Fibroblast of lung (primary cell): ENCODE results near the gene CAPZB. TPM values are rescaled to one million over a fixed set of nuclear protein-coding genes. Genes with fewer than 3 reads are reported as not detected.

Experiments
- DNase-seq, 2 donors: peaks; one replicate each; pipeline versions ENCODE4 v3.0.0 to v3.0.0-alpha.2; 2010; ENCODE audit warnings: low read depth in 2 of 2
- H2AFZ ChIP-seq: 2 replicates; pipeline ENCODE4 v1.5.1; 2012; ENCODE audit warnings: low read length, control low read depth, inconsistent platforms
- H3K27ac ChIP-seq: 2 replicates; pipeline ENCODE4 v1.5.1; 2011; ENCODE audit warnings: low read length, control low read depth; ENCODE audit not compliant: insufficient read depth
- H3K27me3 ChIP-seq: 2 replicates; pipeline ENCODE4 v1.5.1; 2011; ENCODE audit warnings: mild to moderate bottlenecking, low read length; ENCODE audit not compliant: control insufficient read depth, insufficient read depth
- H3K36me3 ChIP-seq: 2 replicates; pipeline ENCODE4 v1.5.1; 2011; ENCODE audit warnings: low read length; ENCODE audit not compliant: control insufficient read depth, insufficient read depth
- H3K4me1 ChIP-seq: 2 replicates; pipeline ENCODE4 v1.5.1; 2011; ENCODE audit warnings: low read length; ENCODE audit not compliant: control insufficient read depth, insufficient read depth; ENCODE audit errors: extremely low read depth
- H3K4me2 ChIP-seq: 2 replicates; pipeline ENCODE4 v1.5.1; 2011; ENCODE audit warnings: low read length, control low read depth; ENCODE audit not compliant: insufficient read depth; ENCODE audit errors: extremely low read depth
- H3K4me3 ChIP-seq, 4 experiments: fragments of 200-600 bp in 1 of 4; sonication (generic) in 1 of 4; replicated peaks in 1 of 4; 2 replicates each; pipeline ENCODE4 v1.5.1; 2011 to 2016; ENCODE audit warnings: low read length in 4 of 4, low read depth in 3 of 4, mild to moderate bottlenecking in 3 of 4, control low read depth in 2 of 4, inconsistent platforms in 1 of 4, mixed read lengths in 1 of 4; ENCODE audit not compliant: insufficient read depth in 1 of 4; ENCODE audit errors: control extremely low read depth in 1 of 4
- H3K79me2 ChIP-seq: 2 replicates; pipeline ENCODE4 v1.5.1; 2012; ENCODE audit warnings: mild to moderate bottlenecking, low read length, inconsistent platforms; ENCODE audit not compliant: control insufficient read depth, insufficient read depth
- H3K9ac ChIP-seq: 2 replicates; pipeline ENCODE4 v1.5.1; 2011; ENCODE audit warnings: mild to moderate bottlenecking, low read length, control low read depth; ENCODE audit not compliant: insufficient read depth
- H3K9me3 ChIP-seq: 2 replicates; pipeline ENCODE4 v1.5.1; 2012; ENCODE audit warnings: low read depth, low read length; ENCODE audit not compliant: control insufficient read depth, insufficient read depth
- H4K20me1 ChIP-seq: 2 replicates; pipeline ENCODE4 v1.5.1; 2011; ENCODE audit warnings: low read length; ENCODE audit not compliant: control insufficient read depth, insufficient read depth; ENCODE audit errors: extremely low read depth
- EZH2 ChIP-seq: IDR thresholded peaks from 2 replicates; pipeline ENCODE4 v1.5.1; 2012; ENCODE audit warnings: low read length, control low read depth, mild to moderate bottlenecking; ENCODE audit errors: missing control alignments
- polyA plus RNA-seq, 2 donors: library from polyadenylated mRNA; depleted of rRNA in 1 of 2; stranded (reverse) in 1 of 2; unstranded in 1 of 2; fragments of >200 nt; gene quantifications; 2 replicates each; pipeline ENCODE4 v1.2.1, GENCODE V29; 2011 to 2012; ENCODE audit warnings: missing spikeins in 1 of 2
- total RNA-seq: library from RNA; depleted of rRNA; stranded (reverse); fragments of >200 nt; gene quantifications from 2 replicates; pipeline ENCODE4 v1.2.1, GENCODE V29; 2014
- TF ChIP-seq, protein P1 (sequence below), 2 donors: IDR thresholded peaks in 1 of 2; conservative IDR thresholded peaks in 1 of 2; 1 replicate in 1 of 2; 2 replicates in 1 of 2; pipeline ENCODE4 v1.5.1; 2011 to 2012; ENCODE audit warnings: low read length in 2 of 2, control low read depth in 1 of 2, inconsistent platforms in 1 of 2, low read depth in 1 of 2, mild to moderate bottlenecking in 1 of 2

CAPZB gene
- total and polyA plus RNA-seq, 2 donors (not counting 1 experiment from before 2014, with no cell fraction given) = 104 to 495 TPM

- Histone ChIP-seq H3K4me2 (no peak overlapping the region), H3K4me3 (no peak overlapping the region), H3K27me3 (no peaks in the 10 kb centered on the region), H3K9ac (no peak overlapping the region), H3K36me3 (peaks cover 11% of the 10 kb centered on the region), H4K20me1 (no peaks in the 10 kb centered on the region), H3K9me3 (no peaks in the 10 kb centered on the region), H3K27ac (no peak overlapping the region), H2AFZ (no peak overlapping the region), H3K4me1 (peaks cover 8% of the 10 kb centered on the region), H3K79me2 (no peaks in the 10 kb centered on the region)
- TF ChIP-seq EZH2 = no peak
- TF ChIP-seq, protein P1, sequence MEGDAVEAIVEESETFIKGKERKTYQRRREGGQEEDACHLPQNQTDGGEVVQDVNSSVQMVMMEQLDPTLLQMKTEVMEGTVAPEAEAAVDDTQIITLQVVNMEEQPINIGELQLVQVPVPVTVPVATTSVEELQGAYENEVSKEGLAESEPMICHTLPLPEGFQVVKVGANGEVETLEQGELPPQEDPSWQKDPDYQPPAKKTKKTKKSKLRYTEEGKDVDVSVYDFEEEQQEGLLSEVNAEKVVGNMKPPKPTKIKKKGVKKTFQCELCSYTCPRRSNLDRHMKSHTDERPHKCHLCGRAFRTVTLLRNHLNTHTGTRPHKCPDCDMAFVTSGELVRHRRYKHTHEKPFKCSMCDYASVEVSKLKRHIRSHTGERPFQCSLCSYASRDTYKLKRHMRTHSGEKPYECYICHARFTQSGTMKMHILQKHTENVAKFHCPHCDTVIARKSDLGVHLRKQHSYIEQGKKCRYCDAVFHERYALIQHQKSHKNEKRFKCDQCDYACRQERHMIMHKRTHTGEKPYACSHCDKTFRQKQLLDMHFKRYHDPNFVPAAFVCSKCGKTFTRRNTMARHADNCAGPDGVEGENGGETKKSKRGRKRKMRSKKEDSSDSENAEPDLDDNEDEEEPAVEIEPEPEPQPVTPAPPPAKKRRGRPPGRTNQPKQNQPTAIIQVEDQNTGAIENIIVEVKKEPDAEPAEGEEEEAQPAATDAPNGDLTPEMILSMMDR (conservative IDR thresholded peaks at IDR 0.05 in 1 of 2, IDR thresholded peaks at IDR 0.05 in 1 of 2; ENCODE audit: low read depth in 1 of 2, low read length in 2 of 2) = no peak
- DNase-seq = no peak
Measured at GRCh38 chr1:19319196-19319595, 166.1 kb downstream of the CAPZB start.

DNA sequence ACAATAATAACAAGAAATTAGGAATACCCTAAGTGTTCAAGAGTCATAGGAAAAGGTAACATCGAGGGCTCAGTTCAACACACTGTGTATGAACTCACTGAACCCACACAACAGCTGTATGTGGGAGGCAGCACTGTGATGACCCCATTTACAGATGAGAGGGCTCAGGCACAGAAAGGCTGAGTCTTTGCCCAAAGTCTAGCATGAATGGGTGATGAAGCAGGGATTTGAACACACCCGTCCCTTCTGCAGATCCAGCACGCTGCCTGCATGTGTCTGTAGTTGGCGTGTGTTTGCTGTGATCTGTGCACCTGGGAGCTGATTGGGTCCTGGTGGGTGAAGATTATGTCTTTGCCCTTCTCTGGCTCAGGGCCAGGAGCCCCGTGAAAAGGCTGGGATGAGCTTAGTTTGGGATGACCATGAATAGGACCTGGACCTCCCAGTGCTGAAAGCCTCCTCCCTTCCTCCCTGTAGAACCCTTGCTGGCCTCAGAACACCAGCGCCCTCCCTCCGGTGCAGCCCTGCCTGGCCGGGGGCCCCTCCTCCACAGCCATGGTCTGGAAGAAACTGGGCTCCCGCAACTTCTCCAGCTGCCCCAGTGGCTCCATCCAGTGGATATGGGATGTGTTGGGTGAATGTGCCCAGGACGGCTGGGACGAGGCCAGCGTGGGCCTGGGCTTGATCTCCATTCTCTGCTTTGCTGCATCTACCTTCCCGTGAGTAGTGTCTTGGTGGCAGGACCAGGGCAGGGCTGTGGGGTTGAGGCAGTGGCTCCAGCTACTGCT, 168.0 kb downstream of the CAPZB start:
- peaks cover 10% of the 10 kb centered on the region for H3K36me3 ChIP-seq
- no peak for DNase-seq
- no peak overlapping the region for H3K4me2 ChIP-seq
- no peak overlapping the region for H3K27ac ChIP-seq
- H3K79me2 ChIP-seq = peaks cover 11% of the 10 kb centered on the region
- H3K9me3 ChIP-seq = no peaks in the 10 kb centered on the region
- no peak overlapping the region for H3K9ac ChIP-seq
- H3K4me1 ChIP-seq = peaks cover 14% of the 10 kb centered on the region
- H3K27me3 ChIP-seq = no peaks in the 10 kb centered on the region
- no peaks in the 10 kb centered on the region for H4K20me1 ChIP-seq
- no peak overlapping the region for H2AFZ ChIP-seq
- TF ChIP-seq, protein P1 (conservative IDR thresholded peaks at IDR 0.05 in 1 of 2, IDR thresholded peaks at IDR 0.05 in 1 of 2; ENCODE audit: low read depth in 1 of 2, low read length in 2 of 2) = no peak
- TF ChIP-seq EZH2 = no peak
- no peak overlapping the region for H3K4me3 ChIP-seq

- peak overlapping the region; percentile 8 for H3K4me2 ChIP-seq
- no peaks in the 10 kb centered on the region for H3K27me3 ChIP-seq
- H3K79me2 ChIP-seq = peaks cover 22% of the 10 kb centered on the region
- no peak overlapping the region for H3K27ac ChIP-seq
- peaks cover 19% of the 10 kb centered on the region for H3K4me1 ChIP-seq
- no peak overlapping the region for H2AFZ ChIP-seq
- peaks cover 10% of the 10 kb centered on the region for H3K36me3 ChIP-seq
- DNase-seq = peak; percentile 39 to 65
- TF ChIP-seq EZH2 = no peak
- TF ChIP-seq, protein P1 (conservative IDR thresholded peaks at IDR 0.05 in 1 of 2, IDR thresholded peaks at IDR 0.05 in 1 of 2; ENCODE audit: low read depth in 1 of 2, low read length in 2 of 2) = no peak
- H3K9me3 ChIP-seq = no peaks in the 10 kb centered on the region
- H4K20me1 ChIP-seq = no peaks in the 10 kb centered on the region
- H3K4me3 ChIP-seq = no peak overlapping the region
- no peak overlapping the region for H3K9ac ChIP-seq
Measured at GRCh38 chr1:19315378-19316198, 169.8 kb downstream of the CAPZB start.
